CD4-positive, alpha-beta T cell treated with Interleukin-21 for 1 hour (primary cell): ENCODE data around the gene SYNE2.
A peak's percentile ranks its signal among the peaks of the same experiment; 100 is the strongest.
"Not testable (repeated sequence)": the region's sequence is repeated elsewhere in the genome, so short reads cannot be mapped to it uniquely, and the experiment has no call there.

ENCODE experiments used
- DNase-seq: peaks from one replicate; pipeline ENCODE4 v3.0.0-alpha.2; 2020

The SYNE2 gene

GRCh38 chr14:63869940-63870752 is 17.3 kb downstream of the SYNE2 start:
- DNase-seq, result peak; percentile 34

GRCh38 chr14:63870753-63871037 is 17.9 kb downstream of the SYNE2 start:
- not testable (repeated sequence) for DNase-seq

- DNase-seq, result no peak
These were observed 21.4 kb downstream of the SYNE2 start for GRCh38 chr14:63874223-63874622.

- DNase-seq, result no peak
These were observed 22.5 kb downstream of the SYNE2 start for GRCh38 chr14:63875311-63875710.

GRCh38 chr14:63877550-63877939 is 24.7 kb downstream of the SYNE2 start:
- no peak for DNase-seq

- DNase-seq, result no peak
These were observed 25.2 kb downstream of the SYNE2 start for GRCh38 chr14:63878052-63878451.

- DNase-seq, result no peak
These were observed 26.0 kb downstream of the SYNE2 start for GRCh38 chr14:63878792-63879191.

GRCh38 chr14:63881926-63882325 is 29.1 kb downstream of the SYNE2 start:
- no peak for DNase-seq

GRCh38 chr14:63887899-63888298 is 35.1 kb downstream of the SYNE2 start:
- no peak for DNase-seq

- no peak for DNase-seq
These were observed 37.7 kb downstream of the SYNE2 start for GRCh38 chr14:63890553-63890952.

GRCh38 chr14:63891148-63891975 is 38.6 kb downstream of the SYNE2 start:
- DNase-seq, result no peak

- DNase-seq, result no peak
These were observed 39.5 kb downstream of the SYNE2 start for GRCh38 chr14:63892265-63892664.

- no peak for DNase-seq
These were observed 41.1 kb downstream of the SYNE2 start for GRCh38 chr14:63893701-63894458.

GRCh38 chr14:63895510-63895909 is 42.7 kb downstream of the SYNE2 start:
- no peak for DNase-seq

- DNase-seq, result no peak
These were observed 43.5 kb downstream of the SYNE2 start for GRCh38 chr14:63896278-63896720.

- no peak for DNase-seq
These were observed 44.9 kb downstream of the SYNE2 start for GRCh38 chr14:63897721-63898163.

GRCh38 chr14:63899953-63900352 is 47.1 kb downstream of the SYNE2 start:
- DNase-seq, result peak; percentile 42

- no peak for DNase-seq
These were observed 48.8 kb downstream of the SYNE2 start for GRCh38 chr14:63901434-63902085.

- no peak for DNase-seq
These were observed 49.7 kb downstream of the SYNE2 start for GRCh38 chr14:63902375-63902976.

GRCh38 chr14:63904724-63905123 is 51.9 kb downstream of the SYNE2 start:
- DNase-seq, result no peak

- no peak for DNase-seq
These were observed 52.6 kb downstream of the SYNE2 start for GRCh38 chr14:63905370-63905769.

GRCh38 chr14:63908667-63909264 is 56.0 kb downstream of the SYNE2 start:
- DNase-seq, result no peak
